IPS-18a (cell line): Measurements from ENCODE around the gene PSEN2.
"Not testable (repeated sequence)": the region's sequence is repeated elsewhere in the genome, so short reads cannot be mapped to it uniquely, and the experiment has no call there.

ENCODE experiments used
- H3K27ac ChIP-seq: one replicate; pipeline ENCODE4 v1.5.1; 2013; ENCODE audit warnings: low read length
- H3K27me3 ChIP-seq: one replicate; pipeline ENCODE4 v1.6.1; 2013; ENCODE audit warnings: mild to moderate bottlenecking, low read length; ENCODE audit not compliant: control insufficient read depth, insufficient read depth
- H3K36me3 ChIP-seq: one replicate; pipeline ENCODE4 v1.6.1; 2013; ENCODE audit warnings: low read depth, low read length; ENCODE audit not compliant: control insufficient read depth
- H3K4me1 ChIP-seq: one replicate; pipeline ENCODE4 v1.6.1; 2013; ENCODE audit warnings: low read depth, low read length; ENCODE audit not compliant: control insufficient read depth
- H3K4me3 ChIP-seq: one replicate; pipeline ENCODE4 v1.5.1; 2013; ENCODE audit warnings: low read length
- H3K9ac ChIP-seq: one replicate; pipeline ENCODE4 v1.6.1; 2013; ENCODE audit warnings: mild to moderate bottlenecking, low read length, moderate library complexity
- H3K9me3 ChIP-seq: one replicate; pipeline ENCODE4 v1.6.1; 2013; ENCODE audit warnings: low read depth, low read length; ENCODE audit not compliant: control insufficient read depth

PSEN2 gene

GRCh38 chr1:226832613-226833012 is 37.8 kb upstream of the PSEN2 start:
- no peaks in the 10 kb centered on the region for H3K36me3 ChIP-seq
- no peak overlapping the region for H3K9ac ChIP-seq
- H3K27me3 ChIP-seq, result no peaks in the 10 kb centered on the region
- H3K4me3 ChIP-seq, result no peak overlapping the region
- no peaks in the 10 kb centered on the region for H3K9me3 ChIP-seq
- no peak overlapping the region for H3K27ac ChIP-seq
- H3K4me1 ChIP-seq, result peaks cover 3% of the 10 kb centered on the region

GRCh38 chr1:226834179-226834578 is 36.2 kb upstream of the PSEN2 start:
- H3K9ac ChIP-seq, H3K27me3 ChIP-seq, H3K27ac ChIP-seq: not testable (repeated sequence)

DNA sequence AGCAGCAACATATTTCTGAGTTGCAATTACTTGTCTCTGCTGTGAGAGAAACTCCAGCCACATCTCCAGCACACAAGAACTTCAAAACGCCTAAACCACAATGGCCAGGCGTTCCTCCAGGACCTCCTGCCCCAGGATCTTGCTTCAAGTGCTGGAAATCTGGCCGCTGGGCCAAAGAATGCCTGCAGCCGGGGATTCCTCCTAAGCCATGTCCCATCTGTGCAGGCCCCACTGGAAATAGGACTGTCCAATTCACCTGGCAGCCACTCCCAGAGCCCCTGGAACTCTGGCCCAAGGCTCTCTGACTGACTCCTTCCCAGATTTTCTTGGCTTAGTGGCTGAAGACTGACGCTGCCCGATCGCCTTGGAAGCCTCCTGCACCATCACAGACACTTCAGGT is 35.0 kb upstream of the PSEN2 start:
- H3K4me3 ChIP-seq, H3K27ac ChIP-seq, H3K36me3 ChIP-seq, H3K9me3 ChIP-seq, H3K4me1 ChIP-seq, H3K27me3 ChIP-seq, H3K9ac ChIP-seq: not testable (repeated sequence)

More at GRCh38 chr1:226834179-226834578, 36.2 kb upstream of the PSEN2 start:
- H3K4me3 ChIP-seq, H3K9me3 ChIP-seq, H3K36me3 ChIP-seq, H3K4me1 ChIP-seq: not testable (repeated sequence)

DNA sequence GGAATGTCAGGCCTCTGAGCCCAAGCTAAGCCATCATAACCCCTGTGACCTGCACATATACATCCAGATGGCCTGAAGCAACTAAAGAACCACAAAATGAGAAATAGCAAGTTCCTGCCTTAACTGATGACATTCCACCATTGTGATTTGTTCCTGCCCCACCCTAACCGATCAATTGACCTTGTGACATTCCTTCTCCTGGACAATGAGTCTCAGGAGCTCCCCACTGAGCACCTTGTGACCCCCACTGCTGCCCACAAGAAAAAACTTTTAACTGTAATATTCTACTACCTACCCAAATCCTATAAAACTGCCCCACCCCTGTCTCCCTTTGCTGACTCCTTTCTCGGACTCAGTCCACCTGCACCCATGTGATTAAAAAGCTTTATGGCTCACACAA is 32.5 kb upstream of the PSEN2 start:
- H3K9me3 ChIP-seq, H3K9ac ChIP-seq, H3K36me3 ChIP-seq, H3K27me3 ChIP-seq, H3K4me1 ChIP-seq, H3K4me3 ChIP-seq, H3K27ac ChIP-seq: not testable (repeated sequence)

GRCh38 chr1:226838456-226838855 is 32.0 kb upstream of the PSEN2 start:
- no peak overlapping the region for H3K9ac ChIP-seq
- H3K27me3 ChIP-seq, result no peaks in the 10 kb centered on the region
- no peaks in the 10 kb centered on the region for H3K9me3 ChIP-seq
- H3K27ac ChIP-seq, result no peak overlapping the region
- H3K4me3 ChIP-seq, result no peak overlapping the region
- H3K4me1 ChIP-seq, result no peaks in the 10 kb centered on the region
- no peaks in the 10 kb centered on the region for H3K36me3 ChIP-seq

GRCh38 chr1:226845624-226846023 is 24.8 kb upstream of the PSEN2 start:
- Histone ChIP-seq H3K27me3 (no peaks in the 10 kb centered on the region), H3K27ac (no peak overlapping the region), H3K36me3 (no peaks in the 10 kb centered on the region), H3K9me3 (no peaks in the 10 kb centered on the region), H3K4me3 (no peak overlapping the region), H3K4me1 (peaks cover 16% of the 10 kb centered on the region), H3K9ac (no peak overlapping the region)

DNA sequence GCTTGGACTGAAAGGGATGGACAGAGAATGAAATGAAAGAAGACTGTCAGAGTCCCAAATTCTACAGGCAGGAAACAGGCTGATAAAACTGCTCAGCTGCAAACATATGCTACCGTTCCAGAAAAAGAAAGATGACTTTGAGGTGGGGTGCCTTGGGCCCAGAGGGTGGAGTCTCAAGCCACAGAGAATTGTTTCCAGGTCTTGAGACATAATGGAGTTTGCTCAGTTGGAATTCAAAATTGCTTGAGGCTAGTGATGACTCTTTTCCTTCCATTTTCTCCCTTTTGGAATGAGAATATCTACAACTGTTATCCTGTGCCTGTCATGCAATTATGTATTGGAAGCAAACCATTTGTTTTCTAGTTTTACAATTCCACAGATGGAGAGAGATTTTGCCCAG is 23.6 kb upstream of the PSEN2 start:
- Histone ChIP-seq H3K36me3 (no peaks in the 10 kb centered on the region), H3K9me3 (no peaks in the 10 kb centered on the region), H3K27ac (no peak overlapping the region), H3K4me3 (no peak overlapping the region), H3K4me1 (peaks cover 22% of the 10 kb centered on the region), H3K27me3 (no peaks in the 10 kb centered on the region), H3K9ac (no peak overlapping the region)

GRCh38 chr1:226854548-226854947 is 15.9 kb upstream of the PSEN2 start:
- H3K4me1 ChIP-seq, result peaks cover 12% of the 10 kb centered on the region
- H3K9ac ChIP-seq, H3K9me3 ChIP-seq, H3K4me3 ChIP-seq, H3K36me3 ChIP-seq, H3K27me3 ChIP-seq, H3K27ac ChIP-seq: not testable (repeated sequence)

GRCh38 chr1:226862890-226863289 is 7.5 kb upstream of the PSEN2 start:
- Histone ChIP-seq H3K27me3 (no peaks in the 10 kb centered on the region), H3K4me1 (peaks cover 10% of the 10 kb centered on the region), H3K27ac (no peak overlapping the region), H3K9ac (no peak overlapping the region), H3K4me3 (no peak overlapping the region), H3K36me3 (no peaks in the 10 kb centered on the region), H3K9me3 (no peaks in the 10 kb centered on the region)

DNA sequence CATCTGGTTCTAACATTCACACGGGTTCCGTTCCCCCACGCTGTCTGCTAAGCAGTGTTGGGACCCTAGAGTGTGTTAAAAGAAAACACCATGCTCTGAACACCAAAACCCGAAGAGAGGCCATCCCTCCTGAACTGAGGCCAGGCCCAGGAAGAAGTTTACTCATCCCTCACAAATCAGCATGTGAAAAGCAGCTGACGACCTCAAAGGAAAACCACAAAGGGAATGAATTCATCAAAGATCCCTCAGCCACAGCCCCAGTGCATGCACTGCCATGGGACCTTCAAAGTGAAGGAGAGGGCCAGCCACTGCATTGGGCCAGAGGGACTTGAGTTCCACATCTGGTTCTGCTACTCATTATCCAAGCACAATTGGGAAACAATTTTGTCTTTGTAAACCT is 7.0 kb upstream of the PSEN2 start:
- H3K9me3 ChIP-seq, result no peaks in the 10 kb centered on the region
- H3K27ac ChIP-seq, result no peak overlapping the region
- H3K4me3 ChIP-seq, result no peak overlapping the region
- no peaks in the 10 kb centered on the region for H3K36me3 ChIP-seq
- H3K9ac ChIP-seq, result no peak overlapping the region
- no peaks in the 10 kb centered on the region for H3K27me3 ChIP-seq
- H3K4me1 ChIP-seq, result peaks cover 12% of the 10 kb centered on the region

GRCh38 chr1:226864311-226864710 is 6.1 kb upstream of the PSEN2 start:
- H3K9me3 ChIP-seq, result no peaks in the 10 kb centered on the region
- no peaks in the 10 kb centered on the region for H3K27me3 ChIP-seq
- no peak overlapping the region for H3K27ac ChIP-seq
- no peak overlapping the region for H3K4me3 ChIP-seq
- H3K9ac ChIP-seq, result no peak overlapping the region
- peaks cover 12% of the 10 kb centered on the region for H3K4me1 ChIP-seq
- H3K36me3 ChIP-seq, result no peaks in the 10 kb centered on the region

GRCh38 chr1:226865590-226865989 is 4.8 kb upstream of the PSEN2 start:
- H3K27me3 ChIP-seq, result no peaks in the 10 kb centered on the region
- H3K27ac ChIP-seq, result no peak overlapping the region
- no peaks in the 10 kb centered on the region for H3K9me3 ChIP-seq
- H3K36me3 ChIP-seq, result no peaks in the 10 kb centered on the region
- peaks cover 16% of the 10 kb centered on the region for H3K4me1 ChIP-seq
- no peak overlapping the region for H3K4me3 ChIP-seq
- H3K9ac ChIP-seq, result no peak overlapping the region
